ENCODE measurements around the gene MKLN1.

MKLN1 gene

GRCh38 chr7:131385039-131385605, 57.4 kb downstream of the MKLN1 start:
- Histone ChIP-seq H3K4me3 (no peak overlapping the region), H3K36me3 (peaks cover 26% of the 10 kb centered on the region), H3K4me2 (no peak overlapping the region), H3K9me3 (0 out of 2 replicates have a peak, but pooled peaks cover 4% of the 10 kb centered on the region), H3K9ac (no peak overlapping the region), H4K20me1 (peaks cover 35% of the 10 kb centered on the region; the same call in 1 of the 2 replicates), H3K27ac (no peak overlapping the region), H3K27me3 (no peaks in the 10 kb centered on the region), H3K4me1 (no peaks in the 10 kb centered on the region)
- no peak for TF ChIP-seq Cebpa-rat (IDR thresholded peaks at IDR 0.05)

- peaks cover 36% of the 10 kb centered on the region; the same call in 1 of the 2 replicates for H4K20me1 ChIP-seq
- no peak overlapping the region for H3K9ac ChIP-seq
- no peak overlapping the region for H3K27ac ChIP-seq
- H3K27me3 ChIP-seq: no peaks in the 10 kb centered on the region
- H3K36me3 ChIP-seq: peaks cover 36% of the 10 kb centered on the region
- TF ChIP-seq Cebpa-rat (IDR thresholded peaks at IDR 0.05): no peak
- H3K4me2 ChIP-seq: no peak overlapping the region
- H3K9me3 ChIP-seq: 0 out of 2 replicates have a peak, but pooled peaks cover 4% of the 10 kb centered on the region
- H3K4me3 ChIP-seq: no peak overlapping the region
- H3K4me1 ChIP-seq: no peaks in the 10 kb centered on the region
Measured at GRCh38 chr7:131388126-131388525, 60.5 kb downstream of the MKLN1 start.

DNA sequence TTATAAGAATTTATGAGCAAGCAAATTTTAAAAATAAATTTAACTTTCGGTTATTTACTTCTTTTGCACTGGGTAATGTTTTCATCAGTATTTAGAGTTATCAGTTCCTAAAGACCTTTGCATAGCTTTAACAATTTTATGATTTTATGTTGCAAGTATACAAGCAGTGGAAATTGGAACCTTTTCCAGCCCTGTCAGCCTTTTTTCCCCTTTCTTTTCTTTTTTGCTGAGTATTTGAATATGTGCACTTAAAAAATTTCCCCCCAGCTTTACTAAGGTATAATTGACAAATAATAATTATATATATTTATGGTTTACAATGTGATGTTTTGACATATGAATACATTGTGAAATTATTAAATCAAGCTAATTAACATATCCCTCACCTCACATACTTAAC, 62.6 kb downstream of the MKLN1 start:
- Histone ChIP-seq H3K4me3 (no peak overlapping the region), H3K9me3 (no peaks in the 10 kb centered on the region), H3K4me1 (no peaks in the 10 kb centered on the region), H3K27ac (no peak overlapping the region), H3K4me2 (no peak overlapping the region), H4K20me1 (peaks cover 25% of the 10 kb centered on the region; the same call in 1 of the 2 replicates), H3K9ac (no peak overlapping the region), H3K27me3 (no peaks in the 10 kb centered on the region), H3K36me3 (peaks cover 42% of the 10 kb centered on the region)
- TF ChIP-seq Cebpa-rat (IDR thresholded peaks at IDR 0.05): no peak

DNA sequence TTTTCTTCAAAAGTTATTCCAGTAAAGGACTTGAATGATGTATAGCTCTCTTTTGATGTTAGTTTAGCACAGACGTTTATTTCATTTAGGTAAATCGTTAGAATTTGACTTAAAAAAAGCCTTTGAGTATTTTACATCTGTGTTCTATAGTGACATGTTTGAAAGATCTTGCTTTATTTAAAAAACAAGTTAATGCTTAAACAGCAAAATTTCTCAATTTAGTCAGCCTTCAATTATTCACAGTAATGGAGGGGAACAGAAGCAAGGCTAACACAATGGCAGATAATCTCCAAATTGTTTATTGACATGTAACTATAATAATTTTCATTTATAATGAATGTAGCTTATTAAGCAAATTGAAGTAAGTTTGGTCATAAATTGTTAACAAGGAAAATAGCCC, 63.5 kb downstream of the MKLN1 start:
- Histone ChIP-seq H3K4me2 (no peak overlapping the region), H3K4me3 (no peak overlapping the region), H3K9me3 (no peaks in the 10 kb centered on the region), H3K36me3 (peaks cover 45% of the 10 kb centered on the region), H3K9ac (no peak overlapping the region), H3K27me3 (no peaks in the 10 kb centered on the region), H3K27ac (no peak overlapping the region), H3K4me1 (no peaks in the 10 kb centered on the region), H4K20me1 (peaks cover 25% of the 10 kb centered on the region; the same call in 1 of the 2 replicates)
- no peak for TF ChIP-seq Cebpa-rat (IDR thresholded peaks at IDR 0.05)

DNA sequence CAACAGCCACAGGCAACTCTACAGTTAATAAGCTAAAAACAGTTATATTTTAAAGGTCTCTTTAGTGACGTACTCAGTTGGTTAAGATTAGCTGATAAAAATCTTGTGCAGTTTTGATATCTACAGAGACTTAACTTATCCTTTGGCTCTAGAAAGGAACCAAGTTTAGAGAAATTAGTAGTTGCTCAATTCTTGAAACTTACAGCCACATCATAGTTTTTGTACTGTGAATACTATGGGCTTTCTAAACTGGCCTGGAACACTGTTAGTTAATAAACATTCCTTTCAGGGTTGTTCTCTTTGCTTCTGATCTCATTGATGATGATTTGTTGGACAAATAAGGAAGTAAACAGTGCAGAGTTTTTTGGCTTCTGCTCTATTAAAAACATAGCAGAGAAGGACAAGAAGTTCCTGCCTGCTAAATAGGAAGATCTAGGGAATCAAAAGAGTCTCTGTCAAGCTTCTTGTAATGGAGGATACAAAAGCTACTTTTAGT, 73.1 kb downstream of the MKLN1 start:
- Histone ChIP-seq H3K27ac (no peak overlapping the region), H3K4me2 (no peak overlapping the region), H3K9me3 (peaks cover 32% of the 10 kb centered on the region), H3K36me3 (peaks cover 72% of the 10 kb centered on the region), H3K9ac (no peak overlapping the region), H3K27me3 (no peaks in the 10 kb centered on the region), H3K4me3 (no peak overlapping the region), H3K4me1 (peaks cover 16% of the 10 kb centered on the region), H4K20me1 (peaks cover 10% of the 10 kb centered on the region; the same call in 1 of the 2 replicates)
- no peak for TF ChIP-seq Cebpa-rat (IDR thresholded peaks at IDR 0.05)

- Histone ChIP-seq H3K36me3 (peaks cover 69% of the 10 kb centered on the region), H3K27me3 (no peaks in the 10 kb centered on the region), H3K9me3 (peaks cover 32% of the 10 kb centered on the region), H4K20me1 (peaks cover 7% of the 10 kb centered on the region; the same call in 1 of the 2 replicates), H3K4me3 (no peak overlapping the region), H3K27ac (no peak overlapping the region), H3K4me2 (no peak overlapping the region), H3K4me1 (peaks cover 16% of the 10 kb centered on the region), H3K9ac (no peak overlapping the region)
- TF ChIP-seq Cebpa-rat (IDR thresholded peaks at IDR 0.05): no peak
Measured at GRCh38 chr7:131401194-131401593, 73.5 kb downstream of the MKLN1 start.

DNA sequence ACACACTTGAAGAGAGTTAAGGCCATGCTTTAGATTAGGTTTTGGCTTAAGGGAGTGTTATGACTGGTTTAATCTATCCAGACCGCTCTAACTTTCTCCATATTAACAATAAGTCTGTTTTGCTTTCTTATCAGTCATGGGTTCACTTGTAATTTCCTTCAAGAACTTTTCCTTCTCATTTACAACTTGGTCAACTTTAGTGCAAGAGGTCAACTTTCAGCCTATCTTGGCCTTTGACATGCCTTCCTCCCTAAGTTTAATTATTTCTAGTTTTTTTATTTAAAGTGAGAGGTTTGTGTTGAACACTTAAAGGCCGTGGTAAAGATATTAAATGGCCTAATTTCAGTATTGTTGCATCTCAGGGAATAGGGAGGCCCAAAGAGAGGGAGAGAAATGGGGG, 75.6 kb downstream of the MKLN1 start:
- no peak overlapping the region for H3K9ac ChIP-seq
- H3K4me2 ChIP-seq: no peak overlapping the region
- peaks cover 32% of the 10 kb centered on the region for H3K9me3 ChIP-seq
- H3K36me3 ChIP-seq: peaks cover 54% of the 10 kb centered on the region
- H3K27me3 ChIP-seq: no peaks in the 10 kb centered on the region
- peaks cover 16% of the 10 kb centered on the region for H3K4me1 ChIP-seq
- no peak for TF ChIP-seq Cebpa-rat (IDR thresholded peaks at IDR 0.05)
- peaks cover 6% of the 10 kb centered on the region; the same call in 1 of the 2 replicates for H4K20me1 ChIP-seq
- no peak overlapping the region for H3K4me3 ChIP-seq
- H3K27ac ChIP-seq: no peak overlapping the region

DNA sequence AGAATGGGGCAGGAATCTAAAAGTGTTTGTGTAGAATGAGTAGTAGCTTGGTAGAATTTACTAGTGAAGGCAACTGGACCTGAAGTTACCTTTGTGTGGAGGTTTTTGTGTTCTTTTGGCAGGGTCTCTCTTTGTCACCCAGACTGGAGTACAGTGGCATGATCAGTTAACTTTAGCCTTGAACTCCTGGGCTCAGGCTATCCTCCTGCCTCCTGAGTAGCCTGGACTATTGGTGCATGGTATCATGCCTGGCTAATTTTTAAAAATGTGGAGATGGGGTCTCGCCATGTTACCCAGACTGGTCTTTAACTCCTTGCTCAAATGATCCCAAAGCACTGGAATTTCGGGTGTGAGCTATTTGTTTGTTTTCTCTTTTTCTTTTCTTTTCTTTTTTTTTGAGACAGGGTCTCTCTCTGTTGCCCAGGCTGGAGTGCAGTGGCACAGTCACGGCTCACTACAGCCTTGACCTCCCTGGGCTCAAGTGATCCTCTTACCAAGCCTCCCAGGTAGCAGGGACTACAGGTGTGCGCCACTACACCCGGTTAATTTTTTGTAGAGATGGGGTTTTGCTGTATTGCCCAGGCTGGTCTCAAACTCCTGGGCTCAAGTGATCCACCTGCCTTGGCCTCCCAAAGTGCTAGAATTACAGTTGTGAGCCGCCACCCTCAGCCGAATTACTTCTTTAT, 76.7 kb downstream of the MKLN1 start:
- no peaks in the 10 kb centered on the region for H3K27me3 ChIP-seq
- H3K27ac ChIP-seq: no peak overlapping the region
- H3K9me3 ChIP-seq: peaks cover 32% of the 10 kb centered on the region
- H3K9ac ChIP-seq: no peak overlapping the region
- H3K4me1 ChIP-seq: peaks cover 16% of the 10 kb centered on the region
- H4K20me1 ChIP-seq: peaks cover 6% of the 10 kb centered on the region; the same call in 1 of the 2 replicates
- no peak overlapping the region for H3K4me3 ChIP-seq
- H3K36me3 ChIP-seq: peaks cover 50% of the 10 kb centered on the region
- TF ChIP-seq Cebpa-rat (IDR thresholded peaks at IDR 0.05): no peak
- H3K4me2 ChIP-seq: no peak overlapping the region

DNA sequence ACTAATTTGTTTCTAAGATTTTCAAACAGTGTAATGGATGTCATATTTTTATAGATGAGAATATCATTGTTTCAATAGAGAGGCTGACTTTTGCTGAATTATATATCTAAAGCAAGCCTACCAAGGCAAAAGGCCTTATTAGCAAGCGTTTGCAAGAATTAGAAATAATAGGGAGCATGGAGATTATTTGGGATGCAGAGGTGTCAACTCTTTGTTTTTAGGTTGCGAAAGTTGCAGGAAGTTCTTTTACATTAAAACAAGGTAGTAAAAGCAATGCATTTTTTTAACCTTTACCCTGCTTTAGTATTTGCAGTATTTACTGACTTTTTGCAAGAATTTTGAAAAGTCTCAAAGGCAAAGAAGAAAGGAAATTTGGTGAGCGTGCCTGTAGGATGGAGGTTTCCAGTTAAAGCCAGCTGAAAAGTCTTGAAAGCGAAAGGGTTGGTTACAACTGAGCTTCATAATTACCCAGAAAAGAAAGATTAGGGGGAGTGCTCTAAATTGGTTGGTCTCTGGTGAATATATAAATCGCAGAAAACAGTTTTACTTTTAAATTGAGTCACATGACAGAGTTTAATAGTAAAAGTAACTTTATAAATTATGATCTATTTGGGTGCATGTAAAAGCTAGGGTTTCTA, 81.6 kb downstream of the MKLN1 start:
- no peak for TF ChIP-seq Cebpa-rat (IDR thresholded peaks at IDR 0.05)
- peaks cover 4% of the 10 kb centered on the region; the same call in 1 of the 2 replicates for H4K20me1 ChIP-seq
- H3K36me3 ChIP-seq: peaks cover 46% of the 10 kb centered on the region
- no peaks in the 10 kb centered on the region for H3K27me3 ChIP-seq
- H3K27ac ChIP-seq: no peak overlapping the region
- no peaks in the 10 kb centered on the region; the same call in 1 of the 2 replicates for H3K9me3 ChIP-seq
- no peak overlapping the region for H3K9ac ChIP-seq
- H3K4me2 ChIP-seq: no peak overlapping the region
- peaks cover 14% of the 10 kb centered on the region for H3K4me1 ChIP-seq
- no peak overlapping the region for H3K4me3 ChIP-seq

- H3K27me3 ChIP-seq: no peaks in the 10 kb centered on the region
- H3K4me2 ChIP-seq: no peak overlapping the region
- H3K9me3 ChIP-seq: no peaks in the 10 kb centered on the region
- TF ChIP-seq Cebpa-rat (IDR thresholded peaks at IDR 0.05): no peak
- peaks cover 60% of the 10 kb centered on the region for H3K36me3 ChIP-seq
- H3K27ac ChIP-seq: no peak overlapping the region
- H3K4me3 ChIP-seq: no peak overlapping the region
- H3K9ac ChIP-seq: no peak overlapping the region
- H3K4me1 ChIP-seq: no peaks in the 10 kb centered on the region
- no peaks in the 10 kb centered on the region for H4K20me1 ChIP-seq
Measured at GRCh38 chr7:131412031-131412430, 84.4 kb downstream of the MKLN1 start.

Measured in BLaER1 (cell line).